Prostate gland (tissue), 2 donors: ENCODE results near the gene MAPK1.

ENCODE experiments used
- POLR2AphosphoS5 ChIP-seq: sonication (generic); formaldehyde crosslinking; IDR thresholded peaks from one replicate; pipeline ENCODE4 v1.6.1; 2017; ENCODE audit warnings: antibody characterized with exemption
- TF ChIP-seq, protein P1 (sequence below), 4 experiments: fragments of 200-600 bp in 2 of 4; fragments of 450-650 bp in 2 of 4; sonication (generic) in 2 of 4; IDR thresholded peaks; 1 replicate in 3 of 4; 2 replicates in 1 of 4; pipeline ENCODE4 v1.5.1; 2016 to 2019; ENCODE audit warnings: antibody characterized with exemption in 4 of 4, mild to moderate bottlenecking in 2 of 4, moderate library complexity in 2 of 4

DNA sequence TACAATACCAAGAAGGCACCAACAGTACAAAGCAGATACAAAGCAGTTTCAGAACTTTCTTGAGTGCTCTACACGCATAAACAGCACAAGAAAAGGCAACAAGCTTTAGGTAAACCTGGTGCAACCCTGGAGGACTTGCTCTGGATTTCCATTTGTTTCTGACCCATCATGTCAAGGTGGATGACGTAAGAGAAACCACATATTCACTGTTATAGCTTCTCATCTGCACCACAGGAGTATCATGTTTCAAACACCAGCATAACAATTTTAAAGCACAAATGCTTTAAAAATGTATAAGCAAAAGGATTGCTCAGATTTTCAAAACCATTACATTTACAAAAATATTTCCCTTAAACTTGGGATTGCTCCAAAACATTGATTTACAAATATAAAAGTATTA lies 106.8 kb downstream of the MAPK1 start:
- TF ChIP-seq, protein P1, sequence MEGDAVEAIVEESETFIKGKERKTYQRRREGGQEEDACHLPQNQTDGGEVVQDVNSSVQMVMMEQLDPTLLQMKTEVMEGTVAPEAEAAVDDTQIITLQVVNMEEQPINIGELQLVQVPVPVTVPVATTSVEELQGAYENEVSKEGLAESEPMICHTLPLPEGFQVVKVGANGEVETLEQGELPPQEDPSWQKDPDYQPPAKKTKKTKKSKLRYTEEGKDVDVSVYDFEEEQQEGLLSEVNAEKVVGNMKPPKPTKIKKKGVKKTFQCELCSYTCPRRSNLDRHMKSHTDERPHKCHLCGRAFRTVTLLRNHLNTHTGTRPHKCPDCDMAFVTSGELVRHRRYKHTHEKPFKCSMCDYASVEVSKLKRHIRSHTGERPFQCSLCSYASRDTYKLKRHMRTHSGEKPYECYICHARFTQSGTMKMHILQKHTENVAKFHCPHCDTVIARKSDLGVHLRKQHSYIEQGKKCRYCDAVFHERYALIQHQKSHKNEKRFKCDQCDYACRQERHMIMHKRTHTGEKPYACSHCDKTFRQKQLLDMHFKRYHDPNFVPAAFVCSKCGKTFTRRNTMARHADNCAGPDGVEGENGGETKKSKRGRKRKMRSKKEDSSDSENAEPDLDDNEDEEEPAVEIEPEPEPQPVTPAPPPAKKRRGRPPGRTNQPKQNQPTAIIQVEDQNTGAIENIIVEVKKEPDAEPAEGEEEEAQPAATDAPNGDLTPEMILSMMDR (IDR thresholded peaks at IDR 0.05) = no peak
- TF ChIP-seq POLR2AphosphoS5 = no peak
